Duodenal mucosa (tissue), 2 donors: Measurements from ENCODE around the gene AHCY.
"Not testable (repeated sequence)": the region's sequence is repeated elsewhere in the genome, so short reads cannot be mapped to it uniquely, and the experiment has no call there.

Experiments
- H3K27ac ChIP-seq: one replicate; pipeline ENCODE4 v1.7.0; 2013; ENCODE audit warnings: low read depth, low read length
- H3K27me3 ChIP-seq, 2 donors: one replicate each; pipeline ENCODE4 v1.7.0; 2013; ENCODE audit warnings: low read length in 2 of 2, control low read depth in 1 of 2; ENCODE audit not compliant: insufficient read depth in 2 of 2, control insufficient read depth in 1 of 2
- H3K36me3 ChIP-seq, 2 donors: one replicate each; pipeline ENCODE4 v1.7.0; 2013; ENCODE audit warnings: low read length in 2 of 2, control low read depth in 1 of 2; ENCODE audit not compliant: insufficient read depth in 2 of 2, control insufficient read depth in 1 of 2
- H3K4me1 ChIP-seq, 2 donors: one replicate each; pipeline ENCODE4 v1.7.0; 2013; ENCODE audit warnings: low read length in 2 of 2, control low read depth in 1 of 2; ENCODE audit not compliant: insufficient read depth in 2 of 2, control insufficient read depth in 1 of 2
- H3K4me3 ChIP-seq, 2 donors: one replicate each; pipeline ENCODE4 v1.7.0; 2013; ENCODE audit warnings: low read length in 2 of 2, low read depth in 1 of 2
- H3K9ac ChIP-seq, 2 donors: one replicate each; pipeline ENCODE4 v1.7.0; 2013; ENCODE audit warnings: low read length in 2 of 2, low read depth in 1 of 2
- H3K9me3 ChIP-seq, 2 donors: one replicate each; pipeline ENCODE4 v1.7.0; 2013; ENCODE audit warnings: low read length in 2 of 2, control low read depth in 1 of 2; ENCODE audit not compliant: control insufficient read depth in 1 of 2

The AHCY gene

DNA sequence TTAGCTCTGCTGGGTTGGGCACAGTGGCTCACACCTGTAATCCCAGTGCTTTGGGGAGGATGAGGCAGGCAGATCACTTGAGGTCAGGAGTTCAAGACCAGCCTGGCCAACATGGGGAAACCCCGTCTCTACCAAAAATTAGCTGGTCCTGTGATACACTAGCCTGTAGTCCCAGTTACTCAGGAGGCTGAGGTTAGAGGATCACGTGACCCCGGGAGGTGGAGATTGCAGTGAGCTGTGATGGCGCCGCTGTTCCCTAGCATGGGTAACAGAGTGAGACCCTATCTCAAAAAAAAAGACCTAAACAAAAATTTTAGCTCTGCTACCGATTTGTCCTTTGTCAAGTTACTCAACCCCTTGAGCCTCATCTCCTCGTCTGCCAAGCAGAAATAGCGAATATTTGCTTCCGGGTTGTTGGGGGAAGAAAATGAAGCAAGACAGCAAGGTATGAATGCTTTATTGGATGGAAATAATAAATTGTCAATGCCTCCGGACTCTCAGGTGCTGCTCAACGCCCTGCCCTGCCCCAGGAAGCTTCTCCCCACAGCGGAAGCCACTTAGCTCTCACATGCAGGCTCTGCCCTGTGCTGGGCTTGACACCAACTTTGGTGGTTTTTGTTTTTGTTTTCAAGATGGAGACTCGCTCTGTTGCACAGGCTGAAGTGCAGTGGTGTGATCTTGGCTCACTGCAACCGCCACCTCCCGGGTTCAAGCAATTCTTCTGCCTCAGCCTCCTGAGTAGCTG lies 35.0 kb upstream of the AHCY start:
- Histone ChIP-seq H3K27me3 (no peaks in the 10 kb centered on the region), H3K9me3 (no peaks in the 10 kb centered on the region), H3K4me1 (peaks cover 0 to 4% of the 10 kb centered on the region in 2 donors), H3K36me3 (no peaks in the 10 kb centered on the region), H3K27ac (no peak overlapping the region), H3K9ac (no peak overlapping the region), H3K4me3 (peak overlapping the region; percentile 22 to 28)

- Histone ChIP-seq H3K4me1 (peaks cover 0 to 4% of the 10 kb centered on the region in 2 donors), H3K9me3 (no peaks in the 10 kb centered on the region), H3K36me3 (no peaks in the 10 kb centered on the region), H3K27ac (no peak overlapping the region), H3K9ac (no peak overlapping the region), H3K4me3 (no peak overlapping the region), H3K27me3 (no peaks in the 10 kb centered on the region)
These were observed 34.4 kb upstream of the AHCY start for GRCh38 chr20:34337544-34337943.

DNA sequence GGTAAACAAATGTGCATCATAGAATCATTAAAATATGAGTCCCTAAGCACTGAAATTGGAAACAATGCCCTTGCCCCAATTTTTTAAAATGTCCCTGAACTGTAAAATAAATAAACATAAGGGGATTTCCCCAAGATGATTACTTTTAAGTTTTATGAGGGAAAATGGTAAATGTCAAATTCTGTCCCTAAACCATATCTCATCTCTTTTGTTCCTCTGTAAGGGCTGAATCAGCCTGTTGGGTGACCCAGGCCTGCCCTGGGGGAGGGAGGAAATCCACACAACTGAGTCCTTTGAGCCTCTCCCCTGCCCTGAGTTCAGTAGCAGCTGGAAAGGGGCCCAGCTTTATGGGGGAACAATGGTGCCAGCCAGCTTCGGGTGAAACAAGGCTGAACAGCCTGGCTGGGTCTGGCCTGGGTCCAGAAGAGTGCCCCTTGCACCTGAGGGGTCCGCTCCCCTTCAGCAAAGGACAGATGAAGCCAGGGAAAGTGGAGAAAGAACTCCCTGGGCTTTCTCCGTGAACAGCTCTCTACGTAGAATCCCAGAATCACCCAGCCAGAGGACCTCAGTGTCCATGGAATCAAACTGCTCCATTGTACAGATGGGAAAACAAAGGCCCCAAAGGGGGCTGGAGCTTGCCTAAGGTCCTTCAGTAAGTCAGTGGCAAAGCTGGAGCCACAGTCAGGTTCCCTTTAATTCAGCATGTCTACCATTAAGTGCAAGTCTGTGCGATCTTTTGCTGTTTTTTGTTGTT lies 31.7 kb upstream of the AHCY start:
- Histone ChIP-seq H3K4me3 (no peak overlapping the region), H3K36me3 (no peaks in the 10 kb centered on the region), H3K27me3 (no peaks in the 10 kb centered on the region), H3K9ac (no peak overlapping the region), H3K9me3 (no peaks in the 10 kb centered on the region), H3K27ac (no peak overlapping the region), H3K4me1 (peaks cover 0 to 4% of the 10 kb centered on the region in 2 donors)

DNA sequence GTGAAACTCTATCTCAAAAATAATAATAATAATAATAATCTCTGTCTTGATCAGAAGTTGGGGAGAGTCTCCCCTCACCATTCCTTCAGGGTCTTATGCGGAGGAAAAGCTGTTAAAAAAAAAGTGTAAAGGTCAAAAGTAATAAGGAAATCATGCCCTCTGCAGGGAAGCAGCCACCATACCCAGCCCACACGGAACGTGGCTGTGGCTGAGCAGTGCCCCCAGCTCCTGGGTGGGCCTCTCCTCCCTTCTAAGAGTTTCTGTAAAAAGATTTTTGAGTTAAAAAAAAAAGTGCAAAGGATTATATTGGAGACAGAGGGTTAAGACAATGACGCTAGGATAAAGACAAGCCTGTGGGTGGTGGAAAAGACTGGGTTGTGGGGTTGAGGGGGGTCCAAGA lies 30.6 kb upstream of the AHCY start:
- Histone ChIP-seq H3K4me1 (peaks cover 0 to 4% of the 10 kb centered on the region in 2 donors), H3K36me3 (no peaks in the 10 kb centered on the region), H3K4me3 (no peak overlapping the region), H3K9ac (no peak overlapping the region), H3K27ac (no peak overlapping the region), H3K27me3 (no peaks in the 10 kb centered on the region), H3K9me3 (no peaks in the 10 kb centered on the region)

- Histone ChIP-seq H3K9me3 (no peaks in the 10 kb centered on the region), H3K9ac (no peak overlapping the region), H3K36me3 (no peaks in the 10 kb centered on the region), H3K27ac (no peak overlapping the region), H3K27me3 (no peaks in the 10 kb centered on the region), H3K4me3 (no peak overlapping the region), H3K4me1 (peaks cover 0 to 4% of the 10 kb centered on the region in 2 donors)
These were observed 29.2 kb upstream of the AHCY start for GRCh38 chr20:34332262-34332920.

DNA sequence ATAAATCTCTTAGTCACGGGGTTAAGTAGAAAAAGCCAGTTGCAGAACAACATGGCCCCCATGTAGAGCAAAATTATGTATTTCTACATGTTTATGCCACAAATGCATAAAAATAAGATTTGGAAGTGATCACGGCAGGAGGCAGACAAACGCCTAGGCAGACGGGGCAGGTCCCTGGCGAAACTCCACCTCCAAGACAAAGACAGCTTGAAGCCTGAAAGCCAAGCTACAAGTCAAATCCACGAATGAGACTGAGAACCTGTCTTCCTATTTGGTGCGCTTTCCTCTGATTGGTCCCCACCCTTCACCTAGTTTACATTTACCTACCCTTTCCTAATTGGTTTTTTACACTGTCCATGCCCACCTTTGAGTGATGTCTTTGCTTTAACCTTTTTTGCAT lies 28.7 kb upstream of the AHCY start:
- H3K9me3 ChIP-seq: no peaks in the 10 kb centered on the region
- H3K9ac ChIP-seq: no peak overlapping the region
- H3K4me1 ChIP-seq: peaks cover 0 to 4% of the 10 kb centered on the region in 2 donors
- no peaks in the 10 kb centered on the region for H3K27me3 ChIP-seq
- no peak overlapping the region for H3K4me3 ChIP-seq
- H3K36me3 ChIP-seq: no peaks in the 10 kb centered on the region
- H3K27ac ChIP-seq: no peak overlapping the region

DNA sequence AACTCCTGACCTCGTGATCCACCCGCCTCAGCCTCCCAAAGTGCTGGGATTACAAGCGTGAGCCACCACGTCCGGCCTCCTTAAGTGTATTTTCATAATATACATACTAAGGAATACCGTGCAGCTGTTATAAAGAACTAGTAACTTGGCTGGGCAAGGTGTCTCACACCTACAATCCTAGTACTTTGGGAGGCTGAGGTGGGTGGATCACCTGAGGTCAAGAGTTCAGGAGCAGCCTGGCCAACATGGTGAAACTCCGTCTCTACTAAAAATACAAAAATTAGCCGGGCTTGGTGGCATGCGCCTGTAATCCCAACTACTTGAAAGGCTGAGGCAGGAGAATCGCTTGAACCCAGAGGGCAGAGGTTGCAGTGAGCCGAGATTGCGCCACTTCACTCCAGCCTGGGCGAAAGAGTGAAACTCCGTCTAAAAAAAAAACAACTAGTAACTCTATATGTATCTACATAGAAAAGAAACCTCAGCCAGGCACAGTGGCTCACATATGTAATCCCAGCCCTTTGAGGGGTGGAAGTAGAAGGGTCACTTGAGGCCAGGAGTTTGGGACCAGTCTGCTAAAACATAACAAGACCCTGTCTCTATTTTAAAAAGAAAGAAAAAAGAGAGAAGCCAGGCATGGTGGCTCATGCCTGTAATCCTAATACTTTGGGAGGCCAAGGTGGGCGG lies 27.8 kb upstream of the AHCY start:
- not testable (repeated sequence) for H3K9ac ChIP-seq, H3K36me3 ChIP-seq, H3K4me1 ChIP-seq, H3K4me3 ChIP-seq, H3K9me3 ChIP-seq, H3K27ac ChIP-seq, H3K27me3 ChIP-seq

GRCh38 chr20:34328928-34329677 lies 25.9 kb upstream of the AHCY start:
- H3K4me3 ChIP-seq: no peak overlapping the region
- H3K9ac ChIP-seq: no peak overlapping the region
- H3K27me3 ChIP-seq: no peaks in the 10 kb centered on the region
- H3K36me3 ChIP-seq: no peaks in the 10 kb centered on the region
- no peak overlapping the region for H3K27ac ChIP-seq
- H3K9me3 ChIP-seq: no peaks in the 10 kb centered on the region
- H3K4me1 ChIP-seq: peaks cover 0 to 4% of the 10 kb centered on the region in 2 donors

- H3K9me3 ChIP-seq, H3K27me3 ChIP-seq, H3K27ac ChIP-seq, H3K4me1 ChIP-seq, H3K36me3 ChIP-seq, H3K4me3 ChIP-seq, H3K9ac ChIP-seq: not testable (repeated sequence)
These were observed 25.1 kb upstream of the AHCY start for GRCh38 chr20:34328207-34328606.
